ENCODE data around the gene CD96.

CD96 gene

DNA sequence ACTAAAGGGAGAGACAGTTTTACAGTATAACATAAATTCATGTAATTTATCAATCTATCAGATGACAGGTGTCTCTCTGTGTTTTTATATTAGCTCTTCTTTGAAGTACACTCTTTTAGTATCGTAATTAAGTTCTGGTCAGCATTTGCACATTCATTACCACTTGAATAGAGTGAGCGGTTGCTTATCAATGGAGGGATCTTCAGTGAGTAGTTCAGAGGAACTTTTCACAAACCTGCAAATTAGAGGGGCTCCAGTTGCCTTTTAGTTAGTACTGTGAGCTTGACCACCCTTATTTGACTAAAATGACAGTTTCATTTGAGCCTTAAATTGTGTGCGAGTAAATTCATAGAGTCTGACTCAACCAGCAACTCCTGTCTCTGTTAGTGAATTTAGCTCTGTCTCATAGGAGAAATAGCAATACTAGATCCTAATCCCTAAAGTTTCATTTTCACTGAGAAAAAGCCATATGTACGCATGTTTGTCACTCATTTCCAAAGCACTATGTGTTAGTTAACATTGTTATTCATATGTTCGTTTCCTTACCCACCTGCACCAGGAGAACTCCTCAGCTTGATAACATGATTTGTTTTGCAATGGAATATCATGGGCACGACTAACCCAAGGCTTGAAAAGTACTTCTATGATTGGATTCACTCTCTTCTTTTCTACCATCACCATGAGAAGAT is 110.6 kb downstream of the CD96 start:
- Histone ChIP-seq H3K27me3 (replicated peaks) (no peaks in the 10 kb centered on the region), H3K27ac (no peak overlapping the region), H3K36me3 (replicated peaks) (no peaks in the 10 kb centered on the region), H3K4me3 (ENCODE audit: low read depth, low read length) (no peak overlapping the region)
- in situ Hi-C loops (cut with HindIII; ENCODE audit: low pct_ligation_motif_present, low sequenced_read_pairs), result no loop called here
- DNase-seq, result no peak
- TF ChIP-seq CTCF (IDR thresholded peaks at IDR 0.05; ENCODE audit: low read depth, low read length, missing control alignments), result no peak

- H3K27ac ChIP-seq, result no peak overlapping the region
- no peak overlapping the region for H3K4me3 ChIP-seq (ENCODE audit: low read depth, low read length)
- no peak for TF ChIP-seq CTCF (IDR thresholded peaks at IDR 0.05; ENCODE audit: low read depth, low read length, missing control alignments)
- H3K27me3 ChIP-seq (replicated peaks), result no peaks in the 10 kb centered on the region
- in situ Hi-C loops (cut with HindIII; ENCODE audit: low pct_ligation_motif_present, low sequenced_read_pairs), result no loop called here
- no peak for DNase-seq
- no peaks in the 10 kb centered on the region for H3K36me3 ChIP-seq (replicated peaks)
Measured at GRCh38 chr3:111653766-111654165, 111.8 kb downstream of the CD96 start.

- H3K36me3 ChIP-seq (replicated peaks), result no peaks in the 10 kb centered on the region
- in situ Hi-C loops (cut with HindIII; ENCODE audit: low pct_ligation_motif_present, low sequenced_read_pairs), result no loop called here
- TF ChIP-seq CTCF (IDR thresholded peaks at IDR 0.05; ENCODE audit: low read depth, low read length, missing control alignments), result no peak
- DNase-seq, result no peak
- no peak overlapping the region for H3K27ac ChIP-seq
- no peak overlapping the region for H3K4me3 ChIP-seq (ENCODE audit: low read depth, low read length)
- H3K27me3 ChIP-seq (replicated peaks), result no peaks in the 10 kb centered on the region
Measured at GRCh38 chr3:111662012-111662411, 120.0 kb downstream of the CD96 start.

DNA sequence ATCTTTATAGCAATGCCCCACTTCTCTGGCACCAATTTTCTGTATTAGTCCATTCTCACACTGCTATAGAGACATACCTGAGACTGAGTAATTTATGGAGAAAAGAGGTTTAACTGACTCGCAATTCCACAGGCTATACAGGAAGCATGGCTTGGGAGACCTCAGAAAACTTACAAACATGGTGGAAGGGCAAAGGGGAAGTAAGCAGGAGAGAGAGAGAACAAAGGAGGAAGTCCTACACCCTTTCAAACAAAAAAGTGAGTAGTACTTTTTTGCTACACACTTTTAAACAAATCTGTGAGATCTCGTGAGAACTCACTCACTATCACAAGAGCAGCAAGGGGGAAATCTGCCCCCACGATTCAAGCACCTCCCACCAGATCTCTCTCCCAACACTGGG is 120.9 kb downstream of the CD96 start:
- H3K36me3 ChIP-seq (replicated peaks), result no peaks in the 10 kb centered on the region
- DNase-seq, result no peak
- no peak overlapping the region for H3K4me3 ChIP-seq (ENCODE audit: low read depth, low read length)
- in situ Hi-C loops (cut with HindIII; ENCODE audit: low pct_ligation_motif_present, low sequenced_read_pairs), result no loop called here
- TF ChIP-seq CTCF (IDR thresholded peaks at IDR 0.05; ENCODE audit: low read depth, low read length, missing control alignments), result no peak
- H3K27ac ChIP-seq, result no peak overlapping the region
- H3K27me3 ChIP-seq (replicated peaks), result no peaks in the 10 kb centered on the region

DNA sequence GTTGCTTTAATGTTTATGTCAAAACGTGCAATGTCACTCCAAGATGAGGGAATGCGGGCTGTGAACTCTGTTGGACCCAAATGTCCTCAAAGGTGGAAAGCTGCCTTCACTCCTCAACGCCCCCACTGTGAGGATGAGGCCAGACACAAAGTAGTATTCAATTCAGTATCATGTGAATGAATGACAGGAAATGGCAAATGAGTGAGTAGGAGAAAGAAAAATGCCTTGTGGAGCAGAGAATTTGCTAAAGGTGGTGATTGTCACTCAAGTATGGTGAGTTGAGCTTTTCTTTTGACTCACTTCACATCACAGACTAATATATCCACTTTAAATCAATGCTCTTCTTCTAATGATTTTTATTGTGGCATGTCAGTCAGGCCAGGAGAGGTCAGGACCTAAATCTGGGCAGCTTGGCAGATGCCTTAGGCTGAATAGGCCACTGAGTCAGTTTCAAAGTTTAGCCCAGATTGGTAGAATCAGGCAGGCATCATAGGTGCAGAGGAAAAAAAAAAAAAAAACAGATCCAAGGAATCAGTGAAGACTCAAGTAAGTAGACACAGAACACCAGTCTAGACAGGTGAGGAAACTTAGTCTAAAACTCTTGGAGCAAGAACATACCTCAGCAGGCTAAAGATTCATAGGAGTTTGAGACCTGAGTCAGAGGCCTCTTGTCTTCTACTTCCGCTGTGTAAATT is 124.2 kb downstream of the CD96 start:
- no peaks in the 10 kb centered on the region for H3K27me3 ChIP-seq (replicated peaks)
- H3K4me3 ChIP-seq (ENCODE audit: low read depth, low read length), result no peak overlapping the region
- no peak overlapping the region for H3K27ac ChIP-seq
- in situ Hi-C loops (cut with HindIII; ENCODE audit: low pct_ligation_motif_present, low sequenced_read_pairs), result no loop called here
- DNase-seq, result no peak
- H3K36me3 ChIP-seq (replicated peaks), result no peaks in the 10 kb centered on the region
- no peak for TF ChIP-seq CTCF (IDR thresholded peaks at IDR 0.05; ENCODE audit: low read depth, low read length, missing control alignments)
